Esophagus squamous epithelium (tissue), 4 donors: ENCODE results near the gene PPP2R5C.

Experiments used
- CTCF ChIP-seq, 6 experiments: fragments of 450-650 bp in 4 of 6; fragments of 200-600 bp in 2 of 6; sonication (generic) in 2 of 6; IDR thresholded peaks; one replicate each; pipeline ENCODE4 v1.5.1; 2016 to 2019; ENCODE audit warnings: antibody characterized with exemption in 6 of 6, mild to moderate bottlenecking in 4 of 6, moderate library complexity in 4 of 6
- POLR2A ChIP-seq, 4 donors: fragments of 450-650 bp; IDR thresholded peaks; one replicate each; pipeline ENCODE4 v1.6.1; 2017; ENCODE audit warnings: antibody characterized with exemption in 4 of 4, mild to moderate bottlenecking in 4 of 4, moderate library complexity in 3 of 4

GRCh38 chr14:101870273-101870939 is 108.9 kb downstream of the PPP2R5C start:
- TF ChIP-seq CTCF (IDR thresholded peaks at IDR 0.05) (no peak), POLR2A (IDR thresholded peaks at IDR 0.05) (no peak)
